ENCODE data around the gene TRIM61.

DNA sequence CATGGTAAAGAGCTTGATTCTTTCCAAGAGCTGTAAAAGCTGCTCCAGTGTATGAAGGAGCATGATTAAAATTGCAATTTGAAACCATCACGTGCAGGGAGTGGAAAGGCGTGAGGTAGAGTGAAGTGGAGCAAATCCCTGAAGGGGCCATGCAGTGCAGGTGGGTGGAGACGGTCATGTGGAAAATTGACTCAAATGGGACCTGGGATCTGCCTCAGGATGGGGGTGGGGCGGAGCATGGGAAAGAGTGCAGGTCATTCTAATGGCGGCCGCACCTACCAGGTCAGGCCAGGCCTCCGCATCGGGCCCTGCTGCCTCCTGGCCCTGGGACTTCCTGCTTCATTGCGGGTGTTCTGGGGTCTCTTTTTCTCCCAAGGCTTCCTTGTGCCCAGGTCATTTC lies 29.0 kb upstream of the TRIM61 start:
- TF ChIP-seq GATA2 (IDR thresholded peaks at IDR 0.05; ENCODE audit: low read depth, low read length): no peak
- TF ChIP-seq GATA3 (IDR thresholded peaks at IDR 0.05; ENCODE audit: low read depth, low read length): no peak

Data from SH-SY5Y (cell line).